Mammary epithelial cell (primary cell): ENCODE data around the gene OR2H2.

Source experiments
- EZH2 ChIP-seq: IDR thresholded peaks from 2 replicates; pipeline ENCODE4 v1.6.1; 2012; ENCODE audit warnings: low read length, inconsistent platforms, borderline replicate concordance
- TF ChIP-seq, protein P1 (sequence below), 2 donors: IDR thresholded peaks in 1 of 2; conservative IDR thresholded peaks in 1 of 2; 2 replicates each; pipeline ENCODE4 v1.5.1; 2011 to 2012; ENCODE audit warnings: inconsistent platforms in 2 of 2, low read length in 2 of 2, mild to moderate bottlenecking in 2 of 2, control low read depth in 1 of 2, low read depth in 1 of 2; ENCODE audit not compliant: insufficient read depth in 1 of 2; ENCODE audit errors: extremely low read depth in 1 of 2

DNA sequence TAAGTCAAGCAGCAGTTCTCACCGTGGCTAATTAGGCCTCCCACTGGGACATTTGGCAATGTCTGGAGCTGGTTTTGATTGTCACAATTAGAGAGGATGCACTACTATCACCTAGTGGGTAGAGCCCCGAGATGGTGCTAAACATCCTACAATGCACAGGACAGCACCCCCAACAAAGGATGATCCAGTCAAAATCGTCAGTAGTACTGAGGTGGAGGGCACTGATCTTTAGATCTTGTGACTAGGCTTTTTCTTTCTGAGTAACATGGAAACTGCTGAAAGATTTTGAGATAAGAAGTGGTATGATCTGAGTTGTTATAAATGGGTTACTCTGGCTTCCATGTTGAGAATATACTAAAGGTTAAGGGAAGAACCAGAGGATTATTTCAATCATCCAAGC lies 37.3 kb upstream of the OR2H2 start:
- TF ChIP-seq, protein P1, sequence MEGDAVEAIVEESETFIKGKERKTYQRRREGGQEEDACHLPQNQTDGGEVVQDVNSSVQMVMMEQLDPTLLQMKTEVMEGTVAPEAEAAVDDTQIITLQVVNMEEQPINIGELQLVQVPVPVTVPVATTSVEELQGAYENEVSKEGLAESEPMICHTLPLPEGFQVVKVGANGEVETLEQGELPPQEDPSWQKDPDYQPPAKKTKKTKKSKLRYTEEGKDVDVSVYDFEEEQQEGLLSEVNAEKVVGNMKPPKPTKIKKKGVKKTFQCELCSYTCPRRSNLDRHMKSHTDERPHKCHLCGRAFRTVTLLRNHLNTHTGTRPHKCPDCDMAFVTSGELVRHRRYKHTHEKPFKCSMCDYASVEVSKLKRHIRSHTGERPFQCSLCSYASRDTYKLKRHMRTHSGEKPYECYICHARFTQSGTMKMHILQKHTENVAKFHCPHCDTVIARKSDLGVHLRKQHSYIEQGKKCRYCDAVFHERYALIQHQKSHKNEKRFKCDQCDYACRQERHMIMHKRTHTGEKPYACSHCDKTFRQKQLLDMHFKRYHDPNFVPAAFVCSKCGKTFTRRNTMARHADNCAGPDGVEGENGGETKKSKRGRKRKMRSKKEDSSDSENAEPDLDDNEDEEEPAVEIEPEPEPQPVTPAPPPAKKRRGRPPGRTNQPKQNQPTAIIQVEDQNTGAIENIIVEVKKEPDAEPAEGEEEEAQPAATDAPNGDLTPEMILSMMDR (conservative IDR thresholded peaks at IDR 0.05 in 1 of 2, IDR thresholded peaks at IDR 0.05 in 1 of 2; ENCODE audit: extremely low read depth in 1 of 2, insufficient read depth in 1 of 2, low read depth in 1 of 2, low read length in 2 of 2), result no peak
- TF ChIP-seq EZH2, result no peak
